SH-SY5Y (cell line): ENCODE data around the gene FGF2.

ENCODE experiments used
- GATA2 ChIP-seq: IDR thresholded peaks from 2 replicates; pipeline ENCODE4 v1.6.1; 2011; ENCODE audit warnings: mild to moderate bottlenecking, low read depth, low read length
- GATA3 ChIP-seq: IDR thresholded peaks from 2 replicates; pipeline ENCODE4 v1.6.1; 2011; ENCODE audit warnings: low read depth, mild to moderate bottlenecking, low read length, moderate library complexity

- TF ChIP-seq GATA2 (no peak), GATA3 (no peak)
Observed at GRCh38 chr4:122875949-122876348, 49.3 kb downstream of the FGF2 start.
